Measurements from ENCODE around the gene CRADD.

The CRADD gene

GRCh38 chr12:93696462-93696861, 19.3 kb downstream of the CRADD start:
- Histone ChIP-seq H3K4me3 (ENCODE audit: low read depth, low read length) (no peak overlapping the region), H3K27me3 (ENCODE audit: control insufficient read depth, insufficient read depth, low read length) (no peaks in the 10 kb centered on the region), H3K9ac (ENCODE audit: low read depth, low read length) (no peak overlapping the region), H3K4me1 (ENCODE audit: control insufficient read depth, insufficient read depth, low read length) (peaks cover 20% of the 10 kb centered on the region), H3K36me3 (ENCODE audit: control insufficient read depth, insufficient read depth, low read length) (no peaks in the 10 kb centered on the region), H3K9me3 (ENCODE audit: control insufficient read depth, insufficient read depth, low read length) (no peaks in the 10 kb centered on the region)

- Histone ChIP-seq H3K9ac (ENCODE audit: low read depth, low read length) (no peak overlapping the region), H3K27me3 (ENCODE audit: control insufficient read depth, insufficient read depth, low read length) (no peaks in the 10 kb centered on the region), H3K4me1 (ENCODE audit: control insufficient read depth, insufficient read depth, low read length) (peaks cover 22% of the 10 kb centered on the region), H3K4me3 (ENCODE audit: low read depth, low read length) (no peak overlapping the region), H3K9me3 (ENCODE audit: control insufficient read depth, insufficient read depth, low read length) (no peaks in the 10 kb centered on the region), H3K36me3 (ENCODE audit: control insufficient read depth, insufficient read depth, low read length) (no peaks in the 10 kb centered on the region)
These were observed 21.3 kb downstream of the CRADD start for GRCh38 chr12:93698307-93699092.

GRCh38 chr12:93699271-93700145, 22.3 kb downstream of the CRADD start:
- Histone ChIP-seq H3K27me3 (ENCODE audit: control insufficient read depth, insufficient read depth, low read length) (no peaks in the 10 kb centered on the region), H3K36me3 (ENCODE audit: control insufficient read depth, insufficient read depth, low read length) (no peaks in the 10 kb centered on the region), H3K9ac (ENCODE audit: low read depth, low read length) (no peak overlapping the region), H3K9me3 (ENCODE audit: control insufficient read depth, insufficient read depth, low read length) (no peaks in the 10 kb centered on the region), H3K4me1 (ENCODE audit: control insufficient read depth, insufficient read depth, low read length) (peaks cover 22% of the 10 kb centered on the region), H3K4me3 (ENCODE audit: low read depth, low read length) (no peak overlapping the region)

GRCh38 chr12:93702707-93703315, 25.6 kb downstream of the CRADD start:
- H3K9ac ChIP-seq (ENCODE audit: low read depth, low read length): no peak overlapping the region
- H3K9me3 ChIP-seq (ENCODE audit: control insufficient read depth, insufficient read depth, low read length): no peaks in the 10 kb centered on the region
- no peak overlapping the region for H3K4me3 ChIP-seq (ENCODE audit: low read depth, low read length)
- H3K4me1 ChIP-seq (ENCODE audit: control insufficient read depth, insufficient read depth, low read length): peaks cover 19% of the 10 kb centered on the region
- no peaks in the 10 kb centered on the region for H3K36me3 ChIP-seq (ENCODE audit: control insufficient read depth, insufficient read depth, low read length)
- no peaks in the 10 kb centered on the region for H3K27me3 ChIP-seq (ENCODE audit: control insufficient read depth, insufficient read depth, low read length)

- Histone ChIP-seq H3K9ac (ENCODE audit: low read depth, low read length) (no peak overlapping the region), H3K9me3 (ENCODE audit: control insufficient read depth, insufficient read depth, low read length) (no peaks in the 10 kb centered on the region), H3K36me3 (ENCODE audit: control insufficient read depth, insufficient read depth, low read length) (no peaks in the 10 kb centered on the region), H3K4me1 (ENCODE audit: control insufficient read depth, insufficient read depth, low read length) (peaks cover 12% of the 10 kb centered on the region), H3K27me3 (ENCODE audit: control insufficient read depth, insufficient read depth, low read length) (no peaks in the 10 kb centered on the region), H3K4me3 (ENCODE audit: low read depth, low read length) (no peak overlapping the region)
These were observed 26.9 kb downstream of the CRADD start for GRCh38 chr12:93704122-93704521.

- H3K36me3 ChIP-seq (ENCODE audit: control insufficient read depth, insufficient read depth, low read length): no peaks in the 10 kb centered on the region
- peaks cover 7% of the 10 kb centered on the region for H3K4me1 ChIP-seq (ENCODE audit: control insufficient read depth, insufficient read depth, low read length)
These were observed 27.4 kb downstream of the CRADD start for GRCh38 chr12:93704625-93705024.

GRCh38 chr12:93705237-93705636, 28.1 kb downstream of the CRADD start:
- no peaks in the 10 kb centered on the region for H3K36me3 ChIP-seq (ENCODE audit: control insufficient read depth, insufficient read depth, low read length)
- H3K27me3 ChIP-seq (ENCODE audit: control insufficient read depth, insufficient read depth, low read length): no peaks in the 10 kb centered on the region
- no peak overlapping the region for H3K4me3 ChIP-seq (ENCODE audit: low read depth, low read length)
- no peak overlapping the region for H3K9ac ChIP-seq (ENCODE audit: low read depth, low read length)
- peaks cover 4% of the 10 kb centered on the region for H3K4me1 ChIP-seq (ENCODE audit: control insufficient read depth, insufficient read depth, low read length)
- H3K9me3 ChIP-seq (ENCODE audit: control insufficient read depth, insufficient read depth, low read length): no peaks in the 10 kb centered on the region

More at GRCh38 chr12:93704625-93705024, 27.4 kb downstream of the CRADD start:
- Histone ChIP-seq H3K4me3 (ENCODE audit: low read depth, low read length) (no peak overlapping the region), H3K9me3 (ENCODE audit: control insufficient read depth, insufficient read depth, low read length) (no peaks in the 10 kb centered on the region), H3K27me3 (ENCODE audit: control insufficient read depth, insufficient read depth, low read length) (no peaks in the 10 kb centered on the region), H3K9ac (ENCODE audit: low read depth, low read length) (no peak overlapping the region)

GRCh38 chr12:93706387-93706786, 29.2 kb downstream of the CRADD start:
- Histone ChIP-seq H3K4me1 (ENCODE audit: control insufficient read depth, insufficient read depth, low read length) (peaks cover 3% of the 10 kb centered on the region), H3K36me3 (ENCODE audit: control insufficient read depth, insufficient read depth, low read length) (no peaks in the 10 kb centered on the region), H3K4me3 (ENCODE audit: low read depth, low read length) (no peak overlapping the region), H3K9me3 (ENCODE audit: control insufficient read depth, insufficient read depth, low read length) (no peaks in the 10 kb centered on the region), H3K27me3 (ENCODE audit: control insufficient read depth, insufficient read depth, low read length) (no peaks in the 10 kb centered on the region), H3K9ac (ENCODE audit: low read depth, low read length) (no peak overlapping the region)

- H3K9me3 ChIP-seq (ENCODE audit: control insufficient read depth, insufficient read depth, low read length): no peaks in the 10 kb centered on the region
- no peak overlapping the region for H3K4me3 ChIP-seq (ENCODE audit: low read depth, low read length)
- no peak overlapping the region for H3K9ac ChIP-seq (ENCODE audit: low read depth, low read length)
- H3K27me3 ChIP-seq (ENCODE audit: control insufficient read depth, insufficient read depth, low read length): no peaks in the 10 kb centered on the region
- H3K36me3 ChIP-seq (ENCODE audit: control insufficient read depth, insufficient read depth, low read length): no peaks in the 10 kb centered on the region
- H3K4me1 ChIP-seq (ENCODE audit: control insufficient read depth, insufficient read depth, low read length): peaks cover 2% of the 10 kb centered on the region
These were observed 29.6 kb downstream of the CRADD start for GRCh38 chr12:93706824-93707223.

GRCh38 chr12:93707836-93708235, 30.7 kb downstream of the CRADD start:
- Histone ChIP-seq H3K9ac (ENCODE audit: low read depth, low read length) (no peak overlapping the region), H3K36me3 (ENCODE audit: control insufficient read depth, insufficient read depth, low read length) (no peaks in the 10 kb centered on the region), H3K4me3 (ENCODE audit: low read depth, low read length) (no peak overlapping the region), H3K4me1 (ENCODE audit: control insufficient read depth, insufficient read depth, low read length) (no peaks in the 10 kb centered on the region), H3K27me3 (ENCODE audit: control insufficient read depth, insufficient read depth, low read length) (no peaks in the 10 kb centered on the region), H3K9me3 (ENCODE audit: control insufficient read depth, insufficient read depth, low read length) (no peaks in the 10 kb centered on the region)

GRCh38 chr12:93708952-93709351, 31.8 kb downstream of the CRADD start:
- no peaks in the 10 kb centered on the region for H3K4me1 ChIP-seq (ENCODE audit: control insufficient read depth, insufficient read depth, low read length)
- H3K36me3 ChIP-seq (ENCODE audit: control insufficient read depth, insufficient read depth, low read length): no peaks in the 10 kb centered on the region
- H3K4me3 ChIP-seq (ENCODE audit: low read depth, low read length): no peak overlapping the region
- H3K9me3 ChIP-seq (ENCODE audit: control insufficient read depth, insufficient read depth, low read length): no peaks in the 10 kb centered on the region
- H3K9ac ChIP-seq (ENCODE audit: low read depth, low read length): no peak overlapping the region
- no peaks in the 10 kb centered on the region for H3K27me3 ChIP-seq (ENCODE audit: control insufficient read depth, insufficient read depth, low read length)
